Karpas-422 (cell line): ENCODE measurements around the gene ARHGAP22. TPM values are rescaled to one million over a fixed set of nuclear protein-coding genes. Genes with fewer than 3 reads are reported as not detected.

Experiments
- DNase-seq: peaks from one replicate; pipeline ENCODE4 v3.0.0-alpha.2; 2015
- H2AFZ ChIP-seq: fragments of 200-600 bp; sonication (generic); 2 replicates; pipeline ENCODE4 v1.6.1; 2014; ENCODE audit warnings: antibody characterized with exemption, low read length, mixed read lengths
- H3K27ac ChIP-seq: fragments of 200-600 bp; sonication (generic); 2 replicates; pipeline ENCODE4 v1.5.1; 2014; ENCODE audit warnings: mild to moderate bottlenecking, low read length, moderate library complexity
- H3K27me3 ChIP-seq: fragments of 200-600 bp; sonication (generic); 2 replicates; pipeline ENCODE4 v1.6.1; 2014; ENCODE audit warnings: low read length, mixed read lengths
- H3K36me3 ChIP-seq: fragments of 200-600 bp; sonication (generic); 2 replicates; pipeline ENCODE4 v1.6.1; 2014; ENCODE audit warnings: low read length, mixed read lengths; ENCODE audit not compliant: insufficient read depth
- H3K4me1 ChIP-seq: fragments of 200-600 bp; sonication (generic); 2 replicates; pipeline ENCODE4 v1.6.1; 2014; ENCODE audit warnings: mild to moderate bottlenecking, low read length, mixed read lengths
- H3K4me2 ChIP-seq: fragments of 200-600 bp; sonication (generic); 2 replicates; pipeline ENCODE4 v1.6.1; 2014; ENCODE audit warnings: low read length, low read depth, mild to moderate bottlenecking; ENCODE audit not compliant: poor library complexity, severe bottlenecking
- H3K4me3 ChIP-seq: fragments of 200-600 bp; sonication (generic); 2 replicates; pipeline ENCODE4 v1.5.1; 2014; ENCODE audit warnings: mild to moderate bottlenecking, antibody characterized with exemption, low read length, mixed read lengths
- H3K79me2 ChIP-seq: fragments of 200-600 bp; sonication (generic); 2 replicates; pipeline ENCODE4 v1.6.1; 2014; ENCODE audit warnings: mild to moderate bottlenecking, low read length, mixed read lengths
- H3K9ac ChIP-seq: fragments of 200-600 bp; sonication (generic); 2 replicates; pipeline ENCODE4 v1.6.0; 2014; ENCODE audit warnings: low read length
- H3K9me2 ChIP-seq: fragments of 200-600 bp; sonication (generic), shearing (Covaris generic); replicated peaks from 2 replicates; pipeline ENCODE4 v1.6.0; 2014; ENCODE audit warnings: mild to moderate bottlenecking, low read length, moderate library complexity; ENCODE audit not compliant: insufficient read depth
- H3K9me3 ChIP-seq: fragments of 300-700, 200-600 bp; sonication (generic); 2 replicates; pipeline ENCODE4 v1.6.1; 2014; ENCODE audit warnings: low read length, mixed read lengths
- H4K20me1 ChIP-seq: fragments of 200-600 bp; sonication (generic); 2 replicates; pipeline ENCODE4 v1.6.1; 2014; ENCODE audit warnings: mild to moderate bottlenecking, antibody characterized with exemption, low read length, low read depth; ENCODE audit not compliant: insufficient read depth
- total RNA-seq: library from RNA; depleted of rRNA; stranded (reverse); fragments of >200 nt; shearing (Covaris generic); gene quantifications from 2 replicates; pipeline ENCODE4 v1.2.3, GENCODE V29; 2014; ENCODE audit warnings: low replicate concordance

The ARHGAP22 gene
- total RNA-seq, 1 experiment from 2014 or later: 0.07 TPM

- H3K9ac ChIP-seq: no peak overlapping the region
- DNase-seq: no peak
- H2AFZ ChIP-seq: no peak overlapping the region
- no peaks in the 10 kb centered on the region for H3K27me3 ChIP-seq
- no peaks in the 10 kb centered on the region for H4K20me1 ChIP-seq
- no peak overlapping the region for H3K4me2 ChIP-seq
- no peak overlapping the region for H3K4me3 ChIP-seq
- H3K79me2 ChIP-seq: no peaks in the 10 kb centered on the region
- no peak overlapping the region for H3K27ac ChIP-seq
- no peaks in the 10 kb centered on the region for H3K36me3 ChIP-seq
- H3K9me2 ChIP-seq: no peaks in the 10 kb centered on the region
- peaks cover 5% of the 10 kb centered on the region for H3K4me1 ChIP-seq
- no peaks in the 10 kb centered on the region for H3K9me3 ChIP-seq
These were observed 50.2 kb downstream of the ARHGAP22 start for GRCh38 chr10:48554656-48555055.

DNA sequence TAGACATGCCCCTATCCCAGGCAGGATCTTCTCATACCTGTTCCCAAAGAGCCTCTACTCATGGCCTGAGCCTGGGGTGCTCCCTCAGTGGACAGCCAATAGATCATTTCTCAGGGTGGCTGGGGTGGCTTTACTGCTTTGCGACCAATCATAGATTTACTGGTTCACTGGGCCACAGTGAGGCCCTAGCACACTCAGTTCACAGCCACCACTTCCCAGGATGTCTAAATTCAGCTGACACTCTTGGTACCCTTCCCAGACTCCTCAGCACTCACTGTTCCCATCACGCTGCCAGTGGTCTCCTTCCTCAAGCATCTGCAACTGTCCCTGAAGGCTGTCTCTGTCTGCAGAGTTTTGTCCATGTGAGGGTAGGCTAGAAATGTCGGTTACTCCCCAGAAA is 50.6 kb downstream of the ARHGAP22 start:
- H3K79me2 ChIP-seq: no peaks in the 10 kb centered on the region
- no peak overlapping the region for H3K9ac ChIP-seq
- no peaks in the 10 kb centered on the region for H3K36me3 ChIP-seq
- peaks cover 5% of the 10 kb centered on the region for H3K4me1 ChIP-seq
- H3K27ac ChIP-seq: no peak overlapping the region
- no peak overlapping the region for H3K4me2 ChIP-seq
- no peaks in the 10 kb centered on the region for H4K20me1 ChIP-seq
- DNase-seq: no peak
- H3K4me3 ChIP-seq: no peak overlapping the region
- H2AFZ ChIP-seq: no peak overlapping the region
- no peaks in the 10 kb centered on the region for H3K27me3 ChIP-seq
- no peaks in the 10 kb centered on the region for H3K9me2 ChIP-seq
- no peaks in the 10 kb centered on the region for H3K9me3 ChIP-seq

GRCh38 chr10:48552946-48553564 is 51.8 kb downstream of the ARHGAP22 start:
- Histone ChIP-seq H3K4me3 (no peak overlapping the region), H3K9me2 (no peaks in the 10 kb centered on the region), H4K20me1 (no peaks in the 10 kb centered on the region), H3K27ac (no peak overlapping the region), H2AFZ (no peak overlapping the region), H3K4me1 (no peaks in the 10 kb centered on the region), H3K27me3 (no peaks in the 10 kb centered on the region), H3K79me2 (no peaks in the 10 kb centered on the region), H3K9me3 (no peaks in the 10 kb centered on the region), H3K9ac (no peak overlapping the region), H3K4me2 (no peak overlapping the region), H3K36me3 (no peaks in the 10 kb centered on the region)
- DNase-seq: no peak

- Histone ChIP-seq H3K9ac (no peak overlapping the region), H3K9me2 (no peaks in the 10 kb centered on the region), H3K4me1 (no peaks in the 10 kb centered on the region), H3K4me3 (no peak overlapping the region), H3K79me2 (no peaks in the 10 kb centered on the region), H3K36me3 (no peaks in the 10 kb centered on the region), H3K27ac (no peak overlapping the region), H3K9me3 (no peaks in the 10 kb centered on the region), H2AFZ (no peak overlapping the region), H3K27me3 (no peaks in the 10 kb centered on the region), H4K20me1 (no peaks in the 10 kb centered on the region), H3K4me2 (no peak overlapping the region)
- peak; percentile 88 for DNase-seq
These were observed 52.8 kb downstream of the ARHGAP22 start for GRCh38 chr10:48551861-48552591.

GRCh38 chr10:48550977-48551376 is 53.9 kb downstream of the ARHGAP22 start:
- DNase-seq: peak; percentile 40
- Histone ChIP-seq H3K36me3 (no peaks in the 10 kb centered on the region), H3K27me3 (no peaks in the 10 kb centered on the region), H3K9ac (no peak overlapping the region), H3K27ac (no peak overlapping the region), H3K4me3 (no peak overlapping the region), H3K79me2 (no peaks in the 10 kb centered on the region), H3K9me3 (no peaks in the 10 kb centered on the region), H3K4me1 (no peaks in the 10 kb centered on the region), H3K9me2 (no peaks in the 10 kb centered on the region), H3K4me2 (no peak overlapping the region), H4K20me1 (no peaks in the 10 kb centered on the region), H2AFZ (no peak overlapping the region)

- no peak overlapping the region for H3K4me2 ChIP-seq
- H3K9ac ChIP-seq: no peak overlapping the region
- H3K9me3 ChIP-seq: no peaks in the 10 kb centered on the region
- no peak overlapping the region for H3K4me3 ChIP-seq
- no peaks in the 10 kb centered on the region for H3K9me2 ChIP-seq
- H3K4me1 ChIP-seq: no peaks in the 10 kb centered on the region
- no peaks in the 10 kb centered on the region for H3K79me2 ChIP-seq
- no peak overlapping the region for H3K27ac ChIP-seq
- no peak overlapping the region for H2AFZ ChIP-seq
- DNase-seq: peak; percentile 24
- H3K27me3 ChIP-seq: no peaks in the 10 kb centered on the region
- no peaks in the 10 kb centered on the region for H3K36me3 ChIP-seq
- H4K20me1 ChIP-seq: no peaks in the 10 kb centered on the region
These were observed 54.7 kb downstream of the ARHGAP22 start for GRCh38 chr10:48550071-48550691.

GRCh38 chr10:48549236-48549635 is 55.6 kb downstream of the ARHGAP22 start:
- no peak overlapping the region for H3K27ac ChIP-seq
- no peaks in the 10 kb centered on the region for H3K4me1 ChIP-seq

DNA sequence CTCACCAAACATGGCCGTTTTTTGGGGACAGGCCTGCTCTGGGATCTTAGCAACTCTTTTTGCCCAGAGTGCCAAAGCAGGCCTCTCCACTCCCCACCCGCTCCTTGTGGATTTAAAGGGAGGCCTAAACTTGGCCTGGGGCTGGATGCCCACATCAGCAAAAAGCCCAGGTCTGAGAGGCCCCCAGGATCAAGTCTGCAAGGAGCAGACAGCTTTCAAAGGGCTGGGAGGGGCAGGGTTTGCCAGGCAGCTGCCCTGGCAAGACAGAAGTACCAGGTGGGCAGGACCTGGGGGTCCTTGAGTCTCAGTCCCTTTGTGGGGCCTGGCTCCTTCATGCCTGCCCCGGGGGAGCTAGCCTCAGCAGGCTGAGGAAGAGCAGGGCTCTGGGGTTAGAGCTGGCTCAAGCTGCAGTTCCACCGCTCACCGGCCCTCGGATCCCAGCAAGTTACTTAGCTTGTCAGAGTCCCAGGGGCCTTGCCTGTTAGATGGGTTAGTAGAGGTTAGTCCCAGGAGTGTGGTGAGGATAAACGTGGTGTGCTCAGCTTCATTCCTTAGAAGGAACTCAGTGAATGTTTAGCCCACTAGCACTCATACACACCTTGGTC is 56.2 kb downstream of the ARHGAP22 start:
- no peaks in the 10 kb centered on the region for H3K36me3 ChIP-seq
- no peaks in the 10 kb centered on the region for H4K20me1 ChIP-seq
- no peak overlapping the region for H2AFZ ChIP-seq
- no peak overlapping the region for H3K4me3 ChIP-seq
- no peak overlapping the region for H3K4me2 ChIP-seq
- no peak overlapping the region for H3K9ac ChIP-seq
- H3K27me3 ChIP-seq: no peaks in the 10 kb centered on the region
- no peaks in the 10 kb centered on the region for H3K4me1 ChIP-seq
- no peak overlapping the region for H3K27ac ChIP-seq
- no peaks in the 10 kb centered on the region for H3K9me2 ChIP-seq
- no peaks in the 10 kb centered on the region for H3K9me3 ChIP-seq
- DNase-seq: no peak
- H3K79me2 ChIP-seq: no peaks in the 10 kb centered on the region

More at GRCh38 chr10:48549236-48549635, 55.6 kb downstream of the ARHGAP22 start:
- Histone ChIP-seq H3K9me2 (no peaks in the 10 kb centered on the region), H2AFZ (no peak overlapping the region), H3K9me3 (no peaks in the 10 kb centered on the region), H3K9ac (no peak overlapping the region), H3K27me3 (no peaks in the 10 kb centered on the region), H4K20me1 (no peaks in the 10 kb centered on the region), H3K4me2 (no peak overlapping the region), H3K79me2 (no peaks in the 10 kb centered on the region), H3K4me3 (no peak overlapping the region), H3K36me3 (no peaks in the 10 kb centered on the region)
- DNase-seq: peak; percentile 28
